Fibroblast of the conjunctiva (primary cell): ENCODE results near the gene ST6GALNAC6.
"Not testable (repeated sequence)": the region's sequence is repeated elsewhere in the genome, so short reads cannot be mapped to it uniquely, and the experiment has no call there.

Experiments used
- DNase-seq: peaks from one replicate; pipeline ENCODE4 v3.0.0-alpha.2; 2010; ENCODE audit warnings: low read depth

Gene ST6GALNAC6

GRCh38 chr9:127893392-127893791, 6.0 kb downstream of the ST6GALNAC6 start:
- no peak for DNase-seq

DNA sequence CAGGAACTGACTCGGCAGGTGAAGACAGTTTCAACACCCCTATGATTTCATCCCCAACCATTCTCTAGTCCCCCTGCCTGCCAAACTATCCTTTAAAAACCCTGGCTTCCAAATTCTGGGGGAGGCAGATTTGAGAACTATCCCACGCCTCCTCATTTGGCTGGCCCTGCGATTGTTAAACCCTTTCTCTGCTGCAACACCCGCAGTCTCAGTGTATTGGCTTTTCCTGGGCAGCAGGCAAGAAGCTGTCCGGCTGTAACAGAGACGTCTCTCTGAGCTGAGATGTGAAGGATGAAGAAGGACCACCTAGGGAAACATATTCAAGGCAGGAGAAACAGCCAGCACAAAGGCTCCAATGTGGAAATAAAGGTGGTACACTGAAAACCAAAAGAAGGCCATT, 6.6 kb downstream of the ST6GALNAC6 start:
- DNase-seq = no peak

GRCh38 chr9:127890053-127890452, 9.3 kb downstream of the ST6GALNAC6 start:
- DNase-seq = no peak

GRCh38 chr9:127887792-127888191, 11.6 kb downstream of the ST6GALNAC6 start:
- no peak for DNase-seq

DNA sequence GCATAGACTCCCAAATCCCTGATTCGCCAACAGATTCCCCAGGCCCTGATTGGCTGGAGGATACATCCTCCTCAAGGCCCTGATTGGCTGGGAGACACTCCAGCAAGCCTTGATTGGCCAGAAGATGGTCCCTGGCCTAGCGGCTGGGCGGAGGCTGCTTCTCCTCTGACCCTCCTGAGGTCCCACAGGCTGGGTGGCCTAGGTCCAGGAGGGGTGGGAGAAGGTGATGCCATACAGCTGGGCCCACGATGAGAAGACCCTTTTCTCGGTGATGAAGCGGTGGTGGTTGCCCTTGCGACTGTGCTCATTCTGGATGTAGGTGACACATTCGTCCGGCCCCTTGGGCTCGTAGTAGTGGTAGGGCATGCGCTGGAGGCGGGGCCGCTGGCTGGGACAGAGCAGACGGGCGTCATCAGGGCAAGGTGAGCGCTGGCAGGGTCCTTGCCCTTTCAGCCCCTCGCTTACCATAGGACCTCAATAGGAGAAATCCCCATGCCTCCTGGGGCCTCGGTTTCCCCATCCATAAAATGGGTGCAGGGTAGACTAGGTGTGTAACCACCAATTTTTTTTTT, 12.9 kb downstream of the ST6GALNAC6 start:
- DNase-seq = no peak

- DNase-seq = no peak
These were observed 13.7 kb downstream of the ST6GALNAC6 start for GRCh38 chr9:127885508-127886281.

- no peak for DNase-seq
These were observed 14.4 kb downstream of the ST6GALNAC6 start for GRCh38 chr9:127884976-127885490.

DNA sequence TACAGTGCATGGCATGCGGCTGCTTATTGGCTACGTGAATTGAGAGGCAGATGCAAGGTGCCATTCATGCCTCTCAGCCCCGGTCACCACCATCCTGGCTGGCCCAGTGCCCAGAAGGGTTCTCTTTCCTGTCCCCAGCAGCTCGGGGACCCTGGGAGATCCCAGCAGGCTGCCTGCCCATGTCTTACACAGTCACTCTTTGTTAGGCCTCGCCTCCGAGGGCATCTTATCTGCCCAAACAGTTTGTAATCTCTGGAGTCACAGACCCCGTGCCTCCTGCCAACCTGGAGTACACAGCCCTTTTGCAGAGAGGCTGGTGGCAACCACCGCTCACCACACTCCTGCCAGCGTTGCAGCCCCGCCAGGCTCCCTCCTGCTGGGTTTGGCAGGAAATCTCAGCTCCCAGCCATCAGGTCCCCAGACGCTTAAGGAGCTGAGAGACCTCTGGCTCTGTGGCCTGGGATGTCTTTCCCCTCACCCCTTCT, 14.9 kb downstream of the ST6GALNAC6 start:
- DNase-seq = no peak

- no peak for DNase-seq
These were observed 15.4 kb downstream of the ST6GALNAC6 start for GRCh38 chr9:127883959-127884358.

DNA sequence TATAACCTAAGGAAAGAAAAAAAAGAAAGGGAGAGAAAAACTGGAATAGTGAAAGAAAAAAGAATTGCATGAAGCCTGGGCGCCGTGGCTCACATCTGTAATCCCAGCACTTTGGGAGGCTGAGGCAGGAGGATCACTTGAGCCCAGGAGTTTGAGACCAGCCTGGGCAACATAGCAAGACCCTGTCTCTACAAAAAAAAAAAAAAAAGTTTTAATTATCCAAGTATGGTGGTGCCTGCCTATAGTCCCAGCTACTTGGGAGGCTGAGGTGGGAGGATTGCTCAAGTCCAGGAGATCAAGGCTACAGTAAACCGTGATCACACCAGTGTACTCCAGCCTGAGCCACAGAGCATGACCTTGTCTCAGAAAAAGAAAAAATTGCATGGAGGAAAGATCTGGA, 17.7 kb downstream of the ST6GALNAC6 start:
- not testable (repeated sequence) for DNase-seq

DNA sequence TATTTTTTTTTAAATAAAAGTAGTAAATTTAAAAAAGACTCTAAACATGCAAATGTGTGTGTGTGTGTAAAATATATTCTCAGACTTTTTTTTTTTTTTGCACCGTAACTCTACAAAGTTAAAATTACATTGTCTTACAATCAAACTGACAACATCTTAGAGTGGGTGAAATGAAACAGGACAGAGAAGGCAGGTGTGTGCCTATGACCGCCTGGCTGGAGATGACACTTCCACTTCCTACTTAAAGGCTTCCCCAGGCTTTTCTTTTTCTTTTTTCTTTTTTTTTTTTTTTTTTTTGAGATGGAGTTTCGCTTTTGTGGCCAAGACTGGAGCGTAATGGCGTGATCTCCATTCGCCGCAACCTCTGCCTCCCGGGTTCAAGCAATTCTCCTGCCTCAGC, 19.3 kb downstream of the ST6GALNAC6 start:
- no peak for DNase-seq

DNA sequence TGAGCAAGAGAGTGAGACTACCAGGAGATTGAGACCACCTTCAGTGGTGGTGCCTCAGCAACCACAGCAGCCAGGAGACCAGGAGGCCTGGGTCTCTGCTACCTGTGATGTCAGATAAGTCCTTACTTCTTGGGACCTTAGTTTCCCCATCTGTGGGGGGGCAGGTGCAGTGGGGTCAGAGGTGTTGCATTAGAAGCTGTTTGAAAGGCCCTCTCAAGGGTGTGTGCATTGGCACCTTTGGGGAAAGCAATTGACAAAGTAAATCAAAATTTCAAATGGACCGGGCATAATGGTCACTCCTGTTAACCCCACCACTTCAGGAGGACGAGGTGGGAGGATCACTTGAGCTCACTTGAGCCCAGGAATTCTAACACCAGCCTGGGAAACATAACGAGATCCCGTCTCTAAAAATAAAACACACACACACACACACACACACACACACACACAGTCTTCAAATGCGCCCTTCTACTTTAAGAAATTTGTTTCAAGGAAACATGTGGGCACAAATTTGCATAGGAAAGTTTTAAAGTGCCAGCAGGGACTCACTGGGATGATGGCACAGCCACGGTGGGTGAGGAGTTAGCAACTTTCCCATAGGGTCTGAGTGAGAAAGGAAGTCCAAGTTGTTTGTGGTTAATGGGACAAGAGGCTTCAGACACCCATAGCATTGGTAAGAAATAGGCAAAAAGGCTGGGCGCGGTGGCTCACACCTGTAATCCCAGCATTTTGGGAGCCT, 20.6 kb downstream of the ST6GALNAC6 start:
- no peak for DNase-seq

- no peak for DNase-seq
These were observed 21.3 kb downstream of the ST6GALNAC6 start for GRCh38 chr9:127878001-127878651.

- no peak for DNase-seq
These were observed 21.8 kb downstream of the ST6GALNAC6 start, which contains the start of gene AK1 for GRCh38 chr9:127877566-127877998. Gene AK1, minus strand, starts transcription at chr9:127877675. Its CDS starts 3,058 bp downstream, at chr9:127874617.

DNA sequence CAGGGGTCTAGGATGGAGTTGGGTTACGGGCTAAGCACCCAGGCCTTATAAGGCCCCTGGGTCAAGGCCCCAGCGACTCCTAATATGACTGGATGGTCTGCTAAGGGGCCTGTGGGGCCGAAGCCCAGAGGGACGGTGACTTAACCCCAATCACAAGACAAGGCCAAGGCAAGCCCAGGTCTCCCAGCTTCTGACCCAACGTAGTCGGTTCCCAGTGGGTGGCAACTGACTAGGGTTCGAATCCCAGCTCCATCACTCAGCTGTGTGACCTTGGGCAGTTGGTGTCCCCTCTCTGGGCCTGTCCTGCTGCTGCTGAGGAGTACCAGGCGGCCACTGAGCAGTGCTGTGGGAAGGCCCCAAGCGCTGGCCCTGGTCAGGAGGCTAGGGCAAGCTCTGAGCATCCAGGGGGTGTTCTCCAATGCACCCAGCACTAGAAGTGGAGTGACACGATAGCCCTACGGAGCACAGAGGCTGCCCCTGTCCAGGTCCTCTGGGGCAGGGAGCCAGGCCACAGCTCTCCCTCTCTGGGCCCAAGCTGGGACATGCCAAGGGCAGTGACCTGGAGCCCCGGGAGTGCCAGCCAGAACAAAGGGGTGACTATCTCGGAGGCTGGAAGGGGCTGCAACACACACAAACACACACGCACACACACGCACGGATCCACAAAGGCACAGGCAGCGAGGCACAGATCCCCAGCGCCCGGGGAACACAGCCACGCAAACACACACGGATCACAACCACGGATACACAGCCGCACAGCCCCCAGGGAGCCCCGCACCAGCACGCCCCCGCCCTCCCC, 22.4 kb downstream of the ST6GALNAC6 start:
- DNase-seq = no peak

- no peak for DNase-seq
These were observed 23.2 kb downstream of the ST6GALNAC6 start for GRCh38 chr9:127876026-127876763.

- DNase-seq = peak; percentile 28
These were observed 24.0 kb downstream of the ST6GALNAC6 start for GRCh38 chr9:127875306-127875966.

GRCh38 chr9:127874301-127875221, 24.8 kb downstream of the ST6GALNAC6 start:
- DNase-seq = no peak

DNA sequence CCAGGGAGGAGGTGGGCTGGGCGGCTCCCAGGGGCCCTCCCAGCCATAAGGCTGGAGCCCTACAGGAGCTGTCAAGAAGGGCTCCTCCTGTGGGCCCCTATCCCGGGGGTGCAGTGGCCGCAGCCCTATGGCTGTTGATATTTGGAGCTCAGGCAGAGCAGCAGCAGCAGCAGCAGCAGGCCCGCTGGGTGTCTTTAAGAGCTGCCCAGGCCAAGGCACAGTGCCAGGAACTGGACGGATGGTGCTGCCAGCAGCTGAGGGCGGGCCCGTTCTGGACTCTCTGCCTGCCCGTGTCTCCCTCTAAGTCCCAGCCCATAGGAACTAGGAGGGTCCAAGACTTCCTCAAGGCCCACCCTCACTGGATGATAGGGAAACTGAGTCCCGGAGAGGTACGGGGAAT, 25.5 kb downstream of the ST6GALNAC6 start:
- DNase-seq = peak; percentile 73
